Measurements from ENCODE around the gene LAMB4.

DNA sequence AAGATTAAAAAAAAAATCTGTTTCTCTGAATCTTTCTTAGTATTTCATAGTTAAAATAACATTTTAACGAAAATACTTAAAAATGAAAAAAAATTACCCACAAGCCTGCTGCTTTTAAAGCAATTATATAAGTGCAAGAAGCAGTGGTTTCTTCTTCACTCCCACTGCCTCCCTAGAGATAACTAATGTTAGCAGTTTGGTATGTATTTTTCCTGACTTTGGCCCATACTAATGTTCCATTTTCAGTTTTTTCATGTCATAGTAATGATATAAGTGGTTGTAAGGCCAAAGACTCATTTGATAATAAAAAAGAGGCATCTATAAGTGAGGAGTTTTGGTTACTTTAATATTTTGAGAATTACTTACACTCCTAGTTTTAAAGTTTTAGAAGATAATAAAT is 102.9 kb downstream of the LAMB4 start:
- TF ChIP-seq, protein P1, sequence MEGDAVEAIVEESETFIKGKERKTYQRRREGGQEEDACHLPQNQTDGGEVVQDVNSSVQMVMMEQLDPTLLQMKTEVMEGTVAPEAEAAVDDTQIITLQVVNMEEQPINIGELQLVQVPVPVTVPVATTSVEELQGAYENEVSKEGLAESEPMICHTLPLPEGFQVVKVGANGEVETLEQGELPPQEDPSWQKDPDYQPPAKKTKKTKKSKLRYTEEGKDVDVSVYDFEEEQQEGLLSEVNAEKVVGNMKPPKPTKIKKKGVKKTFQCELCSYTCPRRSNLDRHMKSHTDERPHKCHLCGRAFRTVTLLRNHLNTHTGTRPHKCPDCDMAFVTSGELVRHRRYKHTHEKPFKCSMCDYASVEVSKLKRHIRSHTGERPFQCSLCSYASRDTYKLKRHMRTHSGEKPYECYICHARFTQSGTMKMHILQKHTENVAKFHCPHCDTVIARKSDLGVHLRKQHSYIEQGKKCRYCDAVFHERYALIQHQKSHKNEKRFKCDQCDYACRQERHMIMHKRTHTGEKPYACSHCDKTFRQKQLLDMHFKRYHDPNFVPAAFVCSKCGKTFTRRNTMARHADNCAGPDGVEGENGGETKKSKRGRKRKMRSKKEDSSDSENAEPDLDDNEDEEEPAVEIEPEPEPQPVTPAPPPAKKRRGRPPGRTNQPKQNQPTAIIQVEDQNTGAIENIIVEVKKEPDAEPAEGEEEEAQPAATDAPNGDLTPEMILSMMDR (IDR thresholded peaks at IDR 0.05; ENCODE audit: control extremely low read depth in 1 of 3, insufficient read depth in 1 of 3, low read depth in 1 of 3, low read length in 3 of 3) = no peak
- TF ChIP-seq RXRA (IDR thresholded peaks at IDR 0.05; ENCODE audit: insufficient read depth, low read depth, low read length) = no peak
- TF ChIP-seq TAF1 (IDR thresholded peaks at IDR 0.05; ENCODE audit: low read depth, low read length) = no peak

Data from H1 (cell line).